ENCODE measurements around the gene ADARB2.
"Not testable (repeated sequence)": the region's sequence is repeated elsewhere in the genome, so short reads cannot be mapped to it uniquely, and the experiment has no call there.

Gene ADARB2

GRCh38 chr10:1425879-1426278 lies 311.4 kb downstream of the ADARB2 start:
- Histone ChIP-seq H3K9ac (ENCODE audit: low read length) (no peak overlapping the region), H3K9me3 (ENCODE audit: control insufficient read depth, low read length) (peaks cover 15% of the 10 kb centered on the region), H3K27me3 (replicated peaks; ENCODE audit: control insufficient read depth, insufficient read depth, low read length) (no peaks in the 10 kb centered on the region), H3K36me3 (ENCODE audit: control insufficient read depth, insufficient read depth, low read length, severe bottlenecking) (no peaks in the 10 kb centered on the region), H3K4me1 (ENCODE audit: control insufficient read depth, insufficient read depth, low read length) (no peaks in the 10 kb centered on the region), H3K4me3 (ENCODE audit: low read length) (no peak overlapping the region)
- DNase-seq (ENCODE audit: low read depth), result no peak

DNA sequence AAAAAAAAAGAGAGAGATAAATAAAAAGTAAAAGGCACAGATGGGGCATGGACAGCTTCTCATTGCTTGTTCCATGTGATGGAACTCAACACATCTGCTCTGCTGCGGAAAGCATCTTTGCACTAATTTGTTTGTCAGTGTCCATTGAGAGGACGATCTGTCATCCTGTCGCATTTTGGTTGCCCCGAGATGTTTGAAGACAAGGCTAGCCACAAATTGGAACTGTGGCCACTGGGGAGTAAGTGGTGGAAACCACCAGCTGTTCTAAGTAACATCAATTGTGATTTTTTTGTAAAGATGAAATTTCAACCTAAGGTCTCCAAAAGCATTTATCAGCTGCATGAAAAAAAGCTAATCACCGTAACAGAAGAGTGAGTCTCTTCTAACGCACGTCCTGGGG lies 312.7 kb downstream of the ADARB2 start:
- Histone ChIP-seq H3K9ac (ENCODE audit: low read length) (no peak overlapping the region), H3K36me3 (ENCODE audit: control insufficient read depth, insufficient read depth, low read length, severe bottlenecking) (no peaks in the 10 kb centered on the region), H3K27me3 (replicated peaks; ENCODE audit: control insufficient read depth, insufficient read depth, low read length) (no peaks in the 10 kb centered on the region), H3K9me3 (ENCODE audit: control insufficient read depth, low read length) (peaks cover 4% of the 10 kb centered on the region), H3K4me1 (ENCODE audit: control insufficient read depth, insufficient read depth, low read length) (no peaks in the 10 kb centered on the region), H3K4me3 (ENCODE audit: low read length) (no peak overlapping the region)
- DNase-seq (ENCODE audit: low read depth), result no peak

DNA sequence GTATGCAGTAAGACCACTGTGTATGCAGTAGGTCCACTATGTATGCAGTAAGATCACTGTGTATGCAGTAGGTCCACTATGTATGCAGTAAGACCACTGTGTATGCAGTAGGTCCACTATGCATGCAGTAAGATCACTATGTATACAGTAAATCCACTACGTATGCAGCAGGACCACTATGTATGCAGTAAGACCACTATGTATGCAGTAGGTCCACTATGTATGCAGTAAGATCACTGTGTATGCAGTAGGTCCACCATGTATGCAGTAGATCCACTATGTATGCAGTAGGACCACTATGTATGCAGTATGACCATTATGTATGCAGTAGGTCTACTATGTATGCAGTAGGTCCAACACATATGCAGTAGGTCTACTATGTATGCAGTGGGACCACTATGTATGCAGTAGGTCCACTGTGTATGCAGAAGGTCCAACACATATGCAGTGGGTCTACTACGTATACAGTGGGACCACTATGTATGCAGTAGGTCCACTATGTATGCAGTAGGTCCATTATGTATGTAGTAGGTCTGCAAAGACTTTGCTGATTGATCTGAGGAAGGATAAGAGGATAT lies 313.6 kb downstream of the ADARB2 start:
- Histone ChIP-seq H3K4me1 (ENCODE audit: control insufficient read depth, insufficient read depth, low read length) (no peaks in the 10 kb centered on the region), H3K9me3 (ENCODE audit: control insufficient read depth, low read length) (no peaks in the 10 kb centered on the region), H3K4me3 (ENCODE audit: low read length) (no peak overlapping the region), H3K27me3 (replicated peaks; ENCODE audit: control insufficient read depth, insufficient read depth, low read length) (no peaks in the 10 kb centered on the region), H3K9ac (ENCODE audit: low read length) (no peak overlapping the region), H3K36me3 (ENCODE audit: control insufficient read depth, insufficient read depth, low read length, severe bottlenecking) (no peaks in the 10 kb centered on the region)
- DNase-seq (ENCODE audit: low read depth), result no peak

GRCh38 chr10:1422275-1422674 lies 315.1 kb downstream of the ADARB2 start:
- Histone ChIP-seq H3K36me3 (ENCODE audit: control insufficient read depth, insufficient read depth, low read length, severe bottlenecking) (no peaks in the 10 kb centered on the region), H3K4me3 (ENCODE audit: low read length) (no peak overlapping the region), H3K9ac (ENCODE audit: low read length) (no peak overlapping the region), H3K9me3 (ENCODE audit: control insufficient read depth, low read length) (no peaks in the 10 kb centered on the region), H3K27me3 (replicated peaks; ENCODE audit: control insufficient read depth, insufficient read depth, low read length) (no peaks in the 10 kb centered on the region), H3K4me1 (ENCODE audit: control insufficient read depth, insufficient read depth, low read length) (no peaks in the 10 kb centered on the region)
- no peak for DNase-seq (ENCODE audit: low read depth)

DNA sequence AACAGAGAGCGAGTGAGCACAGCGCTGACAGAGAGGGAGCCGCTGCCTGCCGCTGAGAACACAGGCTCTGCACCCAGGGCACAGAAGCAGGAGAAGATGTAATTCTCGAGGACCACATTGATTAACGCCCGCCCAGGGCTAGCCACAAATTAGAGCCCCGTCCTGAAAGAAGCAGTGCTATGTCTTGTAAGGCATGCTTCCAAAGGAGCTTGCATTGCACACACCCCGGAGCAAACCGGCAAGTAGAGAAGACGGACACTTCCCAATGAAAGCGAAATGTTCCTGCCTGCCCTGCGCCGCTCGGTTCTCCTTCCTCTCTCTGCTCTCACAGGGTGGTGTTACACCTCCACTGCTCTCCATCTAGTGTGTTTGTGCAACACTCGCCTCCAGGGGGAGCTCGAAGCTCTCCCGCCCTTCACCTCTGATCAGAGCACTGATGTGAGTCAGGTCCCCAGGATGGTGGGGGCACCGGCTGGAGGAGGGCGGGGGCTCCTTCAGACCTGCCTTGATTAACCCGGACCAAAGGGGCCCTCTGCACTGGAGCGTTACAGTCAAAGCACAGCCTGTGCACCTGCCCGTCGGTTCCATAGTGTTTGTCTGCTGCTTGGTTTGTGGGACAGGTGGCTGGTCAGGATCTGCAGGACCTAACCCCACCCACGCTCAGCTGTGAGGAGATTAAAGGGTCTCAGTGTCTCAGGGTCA lies 316.5 kb downstream of the ADARB2 start:
- no peak overlapping the region for H3K9ac ChIP-seq (ENCODE audit: low read length)
- H3K36me3 ChIP-seq (ENCODE audit: control insufficient read depth, insufficient read depth, low read length, severe bottlenecking), result no peaks in the 10 kb centered on the region
- H3K4me3 ChIP-seq (ENCODE audit: low read length), result no peak overlapping the region
- H3K27me3 ChIP-seq (replicated peaks; ENCODE audit: control insufficient read depth, insufficient read depth, low read length), result no peaks in the 10 kb centered on the region
- DNase-seq (ENCODE audit: low read depth), result peak; percentile 2
- no peaks in the 10 kb centered on the region for H3K4me1 ChIP-seq (ENCODE audit: control insufficient read depth, insufficient read depth, low read length)
- no peaks in the 10 kb centered on the region for H3K9me3 ChIP-seq (ENCODE audit: control insufficient read depth, low read length)

DNA sequence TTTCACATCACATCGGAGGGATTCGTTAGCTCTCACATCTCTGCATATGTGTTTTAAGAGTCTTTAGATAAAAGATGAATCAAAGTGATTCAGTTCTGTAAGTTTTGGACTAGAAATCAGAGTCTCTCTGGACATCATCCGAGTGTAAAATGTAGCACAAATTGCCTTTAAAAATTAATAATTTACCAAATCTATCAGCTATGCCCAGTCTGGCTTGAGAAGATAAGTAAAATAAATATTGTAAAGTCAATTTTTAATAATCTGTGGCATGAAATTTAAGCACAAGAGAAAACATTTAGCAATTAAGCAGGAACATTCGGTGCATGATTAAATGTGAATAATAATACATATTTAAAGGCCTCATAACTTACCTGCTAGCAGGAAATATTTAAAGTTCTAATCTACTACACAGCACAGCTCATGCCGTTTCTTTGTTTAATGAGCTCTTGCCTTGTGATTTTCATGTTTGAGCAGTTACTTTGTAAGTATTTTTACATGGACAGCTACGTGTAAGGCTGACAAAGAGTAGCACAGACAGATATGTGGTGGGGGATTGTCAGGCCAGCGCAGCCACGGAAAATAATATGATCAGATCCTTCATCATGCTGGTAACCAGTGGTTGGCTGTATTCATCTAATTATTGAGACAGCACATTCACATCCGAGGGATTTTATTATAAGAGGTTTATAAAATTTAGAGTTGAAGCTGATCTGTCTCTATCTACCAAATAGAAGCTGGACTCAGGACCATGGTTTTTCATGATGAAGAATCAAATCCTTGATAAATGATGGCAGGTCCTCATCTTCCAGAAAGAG lies 317.3 kb downstream of the ADARB2 start:
- Histone ChIP-seq H3K36me3 (ENCODE audit: control insufficient read depth, insufficient read depth, low read length, severe bottlenecking) (no peaks in the 10 kb centered on the region), H3K4me3 (ENCODE audit: low read length) (no peak overlapping the region), H3K9ac (ENCODE audit: low read length) (no peak overlapping the region), H3K27me3 (replicated peaks; ENCODE audit: control insufficient read depth, insufficient read depth, low read length) (no peaks in the 10 kb centered on the region), H3K4me1 (ENCODE audit: control insufficient read depth, insufficient read depth, low read length) (no peaks in the 10 kb centered on the region), H3K9me3 (ENCODE audit: control insufficient read depth, low read length) (no peaks in the 10 kb centered on the region)
- DNase-seq (ENCODE audit: low read depth), result no peak

DNA sequence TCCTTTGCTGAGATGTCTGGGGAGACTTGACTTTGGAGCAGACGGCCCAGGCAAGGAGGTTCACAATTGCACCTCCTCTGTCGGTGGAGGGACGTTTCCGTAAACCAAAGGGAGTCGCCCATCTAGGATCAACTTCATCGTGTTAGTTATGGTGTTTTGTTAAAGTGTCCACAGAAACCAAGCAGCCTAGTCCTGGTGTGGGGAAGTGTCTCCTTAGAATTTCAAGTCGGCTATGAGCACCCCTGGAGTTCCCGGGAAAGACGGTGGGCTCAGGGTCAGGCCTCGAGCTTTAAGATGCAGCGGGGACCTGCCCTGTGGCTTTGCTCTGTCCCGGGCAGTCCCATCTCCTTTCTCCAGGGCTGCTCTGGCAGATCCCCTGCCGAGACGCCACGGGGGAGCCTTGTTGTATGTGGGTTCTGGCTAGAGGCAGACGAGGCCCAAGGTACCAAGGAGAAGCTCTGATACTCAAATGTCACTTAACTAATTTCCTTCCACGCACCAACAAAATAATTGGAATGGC lies 319.2 kb downstream of the ADARB2 start:
- H3K4me3 ChIP-seq (ENCODE audit: low read length), result no peak overlapping the region
- no peaks in the 10 kb centered on the region for H3K4me1 ChIP-seq (ENCODE audit: control insufficient read depth, insufficient read depth, low read length)
- DNase-seq (ENCODE audit: low read depth), result no peak

DNA sequence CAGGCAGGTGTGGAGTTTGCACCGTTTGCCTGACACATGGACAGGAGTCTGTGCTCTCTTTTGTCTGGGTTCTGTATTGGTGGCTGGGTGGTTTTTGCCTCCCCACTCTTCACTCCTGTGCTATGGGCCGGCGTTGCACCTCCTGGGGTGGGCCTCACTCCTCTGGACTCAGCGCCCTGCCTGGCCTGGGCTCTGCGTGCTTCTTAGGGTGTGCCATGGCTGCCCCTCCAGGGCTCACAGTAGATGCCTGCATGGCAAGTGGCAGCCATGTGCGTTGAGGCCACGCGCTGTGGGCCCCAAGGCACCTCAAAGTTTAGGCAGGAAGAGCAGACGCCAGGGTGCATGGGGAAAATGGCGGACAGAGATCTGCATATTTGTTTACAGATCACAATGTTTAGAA lies 319.8 kb downstream of the ADARB2 start:
- DNase-seq (ENCODE audit: low read depth), result no peak

More for the DNA sequence above, 319.2 kb downstream of the ADARB2 start:
- no peak overlapping the region for H3K9ac ChIP-seq (ENCODE audit: low read length)
- H3K36me3 ChIP-seq (ENCODE audit: control insufficient read depth, insufficient read depth, low read length, severe bottlenecking), result no peaks in the 10 kb centered on the region
- H3K27me3 ChIP-seq (replicated peaks; ENCODE audit: control insufficient read depth, insufficient read depth, low read length), result no peaks in the 10 kb centered on the region
- no peaks in the 10 kb centered on the region for H3K9me3 ChIP-seq (ENCODE audit: control insufficient read depth, low read length)

GRCh38 chr10:1416456-1417037 lies 320.8 kb downstream of the ADARB2 start:
- DNase-seq (ENCODE audit: low read depth), result no peak
- H3K4me1 ChIP-seq (ENCODE audit: control insufficient read depth, insufficient read depth, low read length), result no peaks in the 10 kb centered on the region
- H3K4me3 ChIP-seq (ENCODE audit: low read length), result no peak overlapping the region

More for the DNA sequence above, 319.8 kb downstream of the ADARB2 start:
- Histone ChIP-seq H3K4me1 (ENCODE audit: control insufficient read depth, insufficient read depth, low read length) (no peaks in the 10 kb centered on the region), H3K4me3 (ENCODE audit: low read length) (no peak overlapping the region), H3K36me3 (ENCODE audit: control insufficient read depth, insufficient read depth, low read length, severe bottlenecking) (no peaks in the 10 kb centered on the region), H3K27me3 (replicated peaks; ENCODE audit: control insufficient read depth, insufficient read depth, low read length) (no peaks in the 10 kb centered on the region), H3K9me3 (ENCODE audit: control insufficient read depth, low read length) (no peaks in the 10 kb centered on the region), H3K9ac (ENCODE audit: low read length) (no peak overlapping the region)

GRCh38 chr10:1414893-1415292 lies 322.4 kb downstream of the ADARB2 start:
- no peak for DNase-seq (ENCODE audit: low read depth)
- Histone ChIP-seq H3K36me3 (ENCODE audit: control insufficient read depth, insufficient read depth, low read length, severe bottlenecking) (no peaks in the 10 kb centered on the region), H3K9me3 (ENCODE audit: control insufficient read depth, low read length) (no peaks in the 10 kb centered on the region), H3K4me1 (ENCODE audit: control insufficient read depth, insufficient read depth, low read length) (no peaks in the 10 kb centered on the region), H3K9ac (ENCODE audit: low read length) (no peak overlapping the region), H3K27me3 (replicated peaks; ENCODE audit: control insufficient read depth, insufficient read depth, low read length) (no peaks in the 10 kb centered on the region), H3K4me3 (ENCODE audit: low read length) (no peak overlapping the region)

More at GRCh38 chr10:1416456-1417037, 320.8 kb downstream of the ADARB2 start:
- no peak overlapping the region for H3K9ac ChIP-seq (ENCODE audit: low read length)
- H3K27me3 ChIP-seq (replicated peaks; ENCODE audit: control insufficient read depth, insufficient read depth, low read length), result no peaks in the 10 kb centered on the region
- no peaks in the 10 kb centered on the region for H3K36me3 ChIP-seq (ENCODE audit: control insufficient read depth, insufficient read depth, low read length, severe bottlenecking)
- no peaks in the 10 kb centered on the region for H3K9me3 ChIP-seq (ENCODE audit: control insufficient read depth, low read length)

DNA sequence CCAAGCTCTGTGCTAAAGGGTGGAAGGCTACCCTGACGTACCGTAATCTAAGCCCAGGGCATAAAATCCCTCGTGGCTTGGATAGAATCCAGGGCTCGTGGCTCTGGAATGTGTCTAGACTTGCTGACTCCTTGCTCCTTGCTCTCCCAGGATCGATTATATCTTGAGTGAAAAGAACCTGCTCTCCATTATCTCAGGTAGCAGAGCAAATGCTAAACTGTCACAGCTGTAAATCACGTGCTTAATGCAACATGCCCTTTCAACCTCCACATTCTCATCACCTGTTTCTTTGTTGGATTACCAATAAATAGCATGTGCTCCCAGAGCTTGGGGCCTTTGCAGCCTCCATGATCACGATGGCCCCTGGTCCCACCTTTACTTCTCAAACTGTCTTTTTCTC lies 323.0 kb downstream of the ADARB2 start:
- not testable (repeated sequence) for H3K9ac ChIP-seq (ENCODE audit: low read length); H3K4me1 ChIP-seq (ENCODE audit: control insufficient read depth, insufficient read depth, low read length); H3K36me3 ChIP-seq (ENCODE audit: control insufficient read depth, insufficient read depth, low read length, severe bottlenecking); H3K4me3 ChIP-seq (ENCODE audit: low read length); H3K9me3 ChIP-seq (ENCODE audit: control insufficient read depth, low read length); H3K27me3 ChIP-seq (replicated peaks; ENCODE audit: control insufficient read depth, insufficient read depth, low read length); DNase-seq (ENCODE audit: low read depth)

All from adipocyte (in vitro differentiated cells).